ENCODE measurements around the gene SGO2.

SGO2 gene, protein sequence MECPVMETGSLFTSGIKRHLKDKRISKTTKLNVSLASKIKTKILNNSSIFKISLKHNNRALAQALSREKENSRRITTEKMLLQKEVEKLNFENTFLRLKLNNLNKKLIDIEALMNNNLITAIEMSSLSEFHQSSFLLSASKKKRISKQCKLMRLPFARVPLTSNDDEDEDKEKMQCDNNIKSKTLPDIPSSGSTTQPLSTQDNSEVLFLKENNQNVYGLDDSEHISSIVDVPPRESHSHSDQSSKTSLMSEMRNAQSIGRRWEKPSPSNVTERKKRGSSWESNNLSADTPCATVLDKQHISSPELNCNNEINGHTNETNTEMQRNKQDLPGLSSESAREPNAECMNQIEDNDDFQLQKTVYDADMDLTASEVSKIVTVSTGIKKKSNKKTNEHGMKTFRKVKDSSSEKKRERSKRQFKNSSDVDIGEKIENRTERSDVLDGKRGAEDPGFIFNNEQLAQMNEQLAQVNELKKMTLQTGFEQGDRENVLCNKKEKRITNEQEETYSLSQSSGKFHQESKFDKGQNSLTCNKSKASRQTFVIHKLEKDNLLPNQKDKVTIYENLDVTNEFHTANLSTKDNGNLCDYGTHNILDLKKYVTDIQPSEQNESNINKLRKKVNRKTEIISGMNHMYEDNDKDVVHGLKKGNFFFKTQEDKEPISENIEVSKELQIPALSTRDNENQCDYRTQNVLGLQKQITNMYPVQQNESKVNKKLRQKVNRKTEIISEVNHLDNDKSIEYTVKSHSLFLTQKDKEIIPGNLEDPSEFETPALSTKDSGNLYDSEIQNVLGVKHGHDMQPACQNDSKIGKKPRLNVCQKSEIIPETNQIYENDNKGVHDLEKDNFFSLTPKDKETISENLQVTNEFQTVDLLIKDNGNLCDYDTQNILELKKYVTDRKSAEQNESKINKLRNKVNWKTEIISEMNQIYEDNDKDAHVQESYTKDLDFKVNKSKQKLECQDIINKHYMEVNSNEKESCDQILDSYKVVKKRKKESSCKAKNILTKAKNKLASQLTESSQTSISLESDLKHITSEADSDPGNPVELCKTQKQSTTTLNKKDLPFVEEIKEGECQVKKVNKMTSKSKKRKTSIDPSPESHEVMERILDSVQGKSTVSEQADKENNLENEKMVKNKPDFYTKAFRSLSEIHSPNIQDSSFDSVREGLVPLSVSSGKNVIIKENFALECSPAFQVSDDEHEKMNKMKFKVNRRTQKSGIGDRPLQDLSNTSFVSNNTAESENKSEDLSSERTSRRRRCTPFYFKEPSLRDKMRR

GRCh38 chr2:200525882-200526651, at the start of gene SGO2:
Gene SGO2, plus strand, starts transcription at chr2:200526207. Its CDS starts 6,769 bp downstream, at chr2:200532976.
- DNase-seq, result peak; percentile 88

GRCh38 chr2:200476836-200477235, 49.2 kb upstream of the SGO2 start:
- no peak for DNase-seq

GRCh38 chr2:200477667-200478131, 48.3 kb upstream of the SGO2 start:
- no peak for DNase-seq

DNA sequence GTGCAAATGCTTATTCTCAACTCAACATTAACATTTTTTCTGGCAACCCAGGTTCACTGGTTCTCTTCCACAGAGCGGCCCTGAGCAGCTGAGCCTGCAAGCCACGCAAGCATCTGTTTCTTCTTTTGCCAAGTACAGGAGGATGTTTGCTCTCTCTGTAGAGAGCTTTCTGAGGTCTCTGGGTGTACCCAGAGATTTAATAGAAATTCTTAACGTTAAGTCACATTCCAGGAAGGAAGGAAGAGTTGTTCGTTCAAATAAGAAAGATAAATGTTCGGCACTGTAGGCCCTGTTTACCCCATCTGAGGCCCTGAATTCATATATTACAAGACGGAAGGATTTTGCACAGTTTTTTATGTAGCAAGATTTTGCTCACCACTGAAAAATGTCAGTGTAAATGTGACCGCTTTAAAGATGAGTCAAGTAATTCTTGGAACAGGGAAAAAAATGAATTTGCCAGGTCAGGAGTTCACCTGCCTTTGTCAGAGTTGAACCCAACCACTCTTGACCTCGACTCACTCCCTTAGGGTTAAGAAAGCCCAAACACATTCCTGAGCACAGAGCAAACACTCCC, 46.2 kb upstream of the SGO2 start:
- DNase-seq, result no peak

- no peak for DNase-seq
Observed at GRCh38 chr2:200482194-200482593, 43.8 kb upstream of the SGO2 start.

- no peak for DNase-seq
Observed at GRCh38 chr2:200483729-200484198, 42.2 kb upstream of the SGO2 start.

GRCh38 chr2:200484934-200485333, 41.1 kb upstream of the SGO2 start:
- DNase-seq, result no peak

GRCh38 chr2:200486529-200486928, 39.5 kb upstream of the SGO2 start:
- DNase-seq, result no peak

DNA sequence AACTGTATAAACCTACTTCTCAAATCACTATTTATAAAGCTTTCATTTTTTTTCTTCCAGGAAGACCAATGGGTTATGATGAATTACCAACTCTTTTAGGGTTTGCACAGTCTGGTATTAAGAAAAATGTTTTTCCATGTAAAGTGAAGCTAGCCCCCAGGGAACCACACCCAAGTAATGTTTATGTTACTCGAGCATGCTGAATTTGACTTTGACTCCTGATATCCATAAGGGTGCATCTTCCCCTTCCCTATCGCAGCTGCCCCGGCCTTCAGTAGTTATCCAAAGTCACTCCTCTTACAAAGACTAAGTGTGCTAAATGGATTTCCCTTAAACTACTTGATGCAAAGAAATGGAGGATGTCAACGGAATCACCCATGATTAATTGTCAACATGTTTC, 37.8 kb upstream of the SGO2 start:
- DNase-seq, result no peak

- DNase-seq, result no peak
Observed at GRCh38 chr2:200490001-200490400, 36.0 kb upstream of the SGO2 start.

GRCh38 chr2:200492656-200493055, 33.4 kb upstream of the SGO2 start:
- DNase-seq, result no peak

DNA sequence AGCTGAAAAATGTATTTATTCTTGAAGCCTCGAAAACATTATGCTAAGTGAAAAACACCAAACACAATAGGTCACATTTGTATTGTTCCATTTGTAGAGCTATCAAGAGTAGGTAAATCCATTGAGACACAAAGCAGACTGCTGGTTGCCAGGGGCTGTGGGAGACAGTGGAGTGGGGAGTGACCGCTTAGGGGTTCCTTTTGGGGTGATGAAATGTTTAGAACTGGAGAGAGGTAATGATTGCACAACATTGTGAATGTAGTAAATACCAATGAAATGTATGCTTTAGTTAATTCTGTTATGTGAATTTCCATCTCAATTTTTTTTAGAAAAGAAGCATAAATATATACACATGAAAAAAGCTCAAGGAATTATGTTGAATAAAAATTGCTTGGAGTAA, 32.0 kb upstream of the SGO2 start:
- DNase-seq, result no peak

DNA sequence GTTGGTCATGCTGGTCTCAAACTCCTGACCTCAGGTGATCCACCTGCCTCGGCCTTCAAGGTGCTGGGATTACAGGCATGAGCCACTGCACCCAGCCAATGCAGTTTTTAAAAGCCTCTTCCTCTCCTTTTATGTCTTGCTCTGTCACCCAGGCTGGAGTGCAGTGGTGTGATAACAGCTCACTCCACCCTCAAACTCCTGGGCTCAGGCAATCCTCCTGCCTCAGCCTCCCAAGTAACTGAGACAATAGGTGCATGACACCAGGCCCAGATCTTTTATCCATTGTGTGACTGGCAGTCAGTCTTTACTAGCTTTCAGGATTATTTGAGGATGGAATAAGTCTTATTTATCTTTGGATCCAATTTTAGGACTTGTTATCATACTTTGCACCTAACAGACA, 29.3 kb upstream of the SGO2 start:
- no peak for DNase-seq

DNA sequence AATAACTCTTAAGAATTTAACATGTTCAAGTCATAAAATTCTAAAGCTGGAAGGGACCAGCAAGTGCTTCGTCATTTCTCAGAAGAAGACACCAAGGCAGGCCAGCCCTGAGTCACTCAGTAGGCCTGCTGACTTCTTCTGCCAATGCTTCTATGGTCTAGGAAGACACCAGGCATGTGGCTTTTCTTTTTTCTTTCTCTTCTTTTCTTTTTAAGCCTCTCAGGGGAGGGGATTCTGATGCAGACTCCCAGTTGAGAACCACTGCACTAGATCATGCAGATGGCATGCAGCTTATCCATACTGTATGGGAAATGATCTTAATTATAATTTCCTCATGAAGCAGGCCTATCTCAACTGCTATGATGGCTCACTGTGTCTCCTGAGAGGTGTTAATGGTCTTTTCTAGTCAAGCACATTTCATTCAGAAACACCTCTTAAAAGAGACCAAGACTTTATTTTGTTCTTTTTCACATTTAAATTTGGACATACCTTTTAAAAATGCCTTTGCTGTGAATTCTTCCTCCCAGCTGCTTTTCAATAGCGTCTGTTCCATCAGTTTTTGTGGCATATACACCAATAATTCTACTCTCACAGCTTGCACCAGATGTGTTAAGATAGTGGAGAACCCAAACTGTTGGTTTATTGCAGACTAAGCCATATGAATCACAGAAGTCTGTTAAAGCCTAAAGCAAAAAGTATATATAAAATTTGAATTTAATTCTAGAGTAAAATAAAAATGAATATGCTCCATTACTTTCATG, 27.4 kb upstream of the SGO2 start:
- DNase-seq, result no peak

GRCh38 chr2:200502196-200502595, 23.8 kb upstream of the SGO2 start:
- no peak for DNase-seq

DNA sequence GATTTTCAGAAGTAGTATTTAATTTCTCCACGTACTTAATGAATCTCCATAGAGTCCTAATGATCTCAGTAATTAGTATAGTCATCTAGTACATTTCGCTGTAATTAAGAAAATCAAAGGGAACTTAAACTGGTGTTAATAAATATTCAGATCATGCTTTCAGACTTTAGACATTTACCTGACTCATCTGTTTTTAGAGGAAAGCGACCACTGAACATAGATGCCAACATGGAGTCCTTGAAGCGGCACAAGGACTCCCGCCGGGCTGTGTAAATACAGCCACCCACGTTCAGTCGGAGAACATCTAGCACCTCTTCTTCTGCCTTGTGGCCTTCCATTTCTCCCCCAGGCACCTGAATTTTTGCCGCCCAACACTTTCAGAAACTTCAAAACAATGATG, 19.3 kb upstream of the SGO2 start:
- no peak for DNase-seq

DNA sequence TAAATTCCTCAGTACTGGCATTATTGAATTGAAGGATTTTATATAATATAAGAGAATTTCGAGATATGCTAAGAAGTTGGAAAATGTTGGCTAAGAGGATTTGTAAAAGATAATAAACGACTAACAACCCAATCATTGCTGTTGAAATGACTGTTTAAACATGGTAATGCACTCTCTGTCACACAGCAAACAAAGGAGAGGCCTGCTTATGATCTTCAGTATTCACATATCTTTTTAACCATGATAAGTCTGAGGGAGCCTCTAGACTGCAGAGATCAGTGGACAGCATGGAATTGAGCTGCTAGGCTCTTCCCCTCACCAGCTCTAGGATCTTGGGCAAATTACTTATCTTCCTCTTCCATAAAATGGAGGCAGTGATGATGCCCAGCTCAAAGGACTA, 18.8 kb upstream of the SGO2 start:
- DNase-seq, result no peak

DNA sequence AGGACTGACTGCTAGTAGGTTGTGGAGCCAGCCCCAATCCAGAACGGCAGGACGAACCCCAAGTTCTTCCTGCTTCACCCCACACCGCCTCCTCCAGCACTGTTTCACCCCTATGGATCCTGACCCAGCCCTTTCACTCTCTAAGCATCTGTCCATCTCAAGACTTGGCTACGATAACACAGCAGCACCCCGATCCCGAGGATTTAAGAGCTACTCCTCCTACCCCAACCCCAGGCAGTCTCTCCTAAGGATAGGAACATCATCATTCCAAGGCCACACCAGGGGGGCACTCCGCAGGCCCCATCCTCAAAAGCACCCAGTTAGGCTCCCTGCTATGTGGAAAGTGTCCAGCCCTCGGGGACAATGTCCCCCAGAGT, 16.8 kb upstream of the SGO2 start:
- DNase-seq, result no peak

DNA sequence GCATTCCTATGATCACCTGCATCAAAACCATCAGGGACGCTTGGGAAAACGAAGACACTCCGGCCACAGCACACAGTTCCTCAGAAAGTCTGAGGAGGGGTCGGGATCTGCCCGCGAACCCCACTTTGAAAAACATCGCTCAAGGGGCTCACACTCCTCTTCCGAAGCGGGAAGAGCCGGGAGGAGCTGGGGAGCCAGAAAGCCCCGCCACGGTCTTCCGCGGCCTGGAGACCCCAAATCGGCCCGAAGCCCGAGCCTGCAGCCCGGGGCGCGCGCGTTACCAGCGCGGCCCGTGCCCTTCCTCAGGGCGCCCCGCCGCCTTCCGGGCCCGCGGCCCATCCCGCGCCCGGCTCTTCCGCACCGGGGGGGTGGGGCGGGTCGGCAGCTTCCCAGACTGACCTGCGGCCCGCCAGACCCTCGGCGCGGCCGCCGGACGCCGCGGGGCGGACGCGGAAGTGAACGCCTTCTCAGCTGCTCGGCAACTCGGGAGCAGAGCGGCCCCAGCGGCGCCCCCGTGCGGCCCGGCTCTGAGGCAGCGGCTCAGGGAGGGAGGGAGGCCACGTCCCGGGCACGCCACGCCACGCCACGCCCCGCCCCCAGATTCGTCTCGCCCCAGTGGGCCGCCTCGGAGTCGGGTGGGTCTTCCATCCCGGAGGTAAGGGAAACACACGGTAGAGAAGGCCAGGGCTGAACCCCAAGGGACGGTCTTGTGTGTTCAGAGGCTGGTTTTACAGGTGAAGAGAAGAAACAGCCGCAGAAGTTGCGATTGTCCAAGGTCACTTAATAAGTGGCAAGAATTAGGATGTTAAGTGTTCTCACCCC, 16.2 kb upstream of the SGO2 start, which contains the start of gene KCTD18:
Gene KCTD18 (minus strand): TSS at position 457 of the 822 bp plus-strand sequence. CDS start 3,052 bp downstream, outside the sequence.
- DNase-seq, result peak; percentile 67

DNA sequence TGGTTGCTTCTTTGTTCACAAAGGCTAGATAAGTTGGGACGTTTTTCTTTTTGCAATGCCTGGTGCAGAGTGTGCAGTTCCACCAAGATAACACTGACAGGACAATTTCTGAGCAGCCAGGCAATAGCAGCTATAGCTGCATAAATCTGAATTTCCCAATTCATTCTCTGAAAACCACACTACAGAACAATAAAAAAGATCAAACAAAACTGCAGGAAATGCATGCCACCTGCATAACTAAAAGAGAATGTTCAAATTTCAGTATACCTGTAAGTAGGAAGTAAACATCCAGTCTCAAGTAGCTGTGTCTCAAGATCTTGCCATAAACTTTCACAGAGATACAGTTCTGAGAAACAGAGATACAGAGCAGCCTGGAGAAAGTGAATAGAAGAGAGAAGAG, 10.9 kb upstream of the SGO2 start:
- DNase-seq, result no peak

Measured in NCI-H1105 (cell line).